H9 (cell line): Measurements from ENCODE around the gene DNAAF3. TPM values are rescaled to one million over a fixed set of nuclear protein-coding genes. Genes with fewer than 3 reads are reported as not detected.

Experiments
- DNase-seq: peaks from one replicate; pipeline ENCODE4 v3.0.0-alpha.2; 2017
- H2AFZ ChIP-seq: one replicate; pipeline ENCODE4 v1.6.1; 2013; ENCODE audit warnings: mild to moderate bottlenecking, low read length, control low read depth, moderate library complexity
- H2AK5ac ChIP-seq: 2 replicates; pipeline ENCODE4 v1.6.1; 2013; ENCODE audit warnings: low read length, control low read depth, mixed read lengths; ENCODE audit not compliant: insufficient read length
- H2BK120ac ChIP-seq: one replicate; pipeline ENCODE4 v1.6.1; 2013; ENCODE audit warnings: low read depth, mild to moderate bottlenecking, low read length, control low read depth, inconsistent platforms; ENCODE audit not compliant: poor library complexity, severe bottlenecking
- H2BK12ac ChIP-seq: 2 replicates; pipeline ENCODE4 v1.6.1; 2013; ENCODE audit warnings: low read length, control low read depth, mixed read lengths, low read depth; ENCODE audit not compliant: insufficient read length
- H2BK15ac ChIP-seq: 2 replicates; pipeline ENCODE4 v1.6.1; 2013; ENCODE audit warnings: low read depth, low read length, control low read depth
- H2BK20ac ChIP-seq: one replicate; pipeline ENCODE4 v1.6.1; 2013; ENCODE audit warnings: low read depth, mild to moderate bottlenecking, low read length, control low read depth, inconsistent platforms; ENCODE audit not compliant: poor library complexity, severe bottlenecking
- H2BK5ac ChIP-seq: 2 replicates; pipeline ENCODE4 v1.6.1; 2013; ENCODE audit warnings: low read length, control low read depth, mixed read lengths; ENCODE audit not compliant: insufficient read length
- H3K14ac ChIP-seq: 2 replicates; pipeline ENCODE4 v1.6.1; 2013; ENCODE audit warnings: low read length, control low read depth; ENCODE audit not compliant: insufficient read depth
- H3K18ac ChIP-seq: 2 replicates; pipeline ENCODE4 v1.6.1; 2013; ENCODE audit warnings: low read depth, mild to moderate bottlenecking, mixed read lengths, low read length, control low read depth; ENCODE audit not compliant: insufficient read length
- H3K23ac ChIP-seq: 2 replicates; pipeline ENCODE4 v1.6.1; 2013; ENCODE audit warnings: low read length, control low read depth, mixed read lengths, low read depth; ENCODE audit not compliant: insufficient read length
- H3K23me2 ChIP-seq: 2 replicates; pipeline ENCODE4 v1.6.1; 2013; ENCODE audit warnings: low read depth, mild to moderate bottlenecking, mixed read lengths, low read length, control low read depth; ENCODE audit not compliant: insufficient read length, poor library complexity, severe bottlenecking
- H3K27ac ChIP-seq: 2 replicates; pipeline ENCODE4 v1.5.1; 2013; ENCODE audit warnings: low read length, control low read depth, mixed read lengths, low read depth; ENCODE audit not compliant: insufficient read length
- H3K27me3 ChIP-seq: 2 replicates; pipeline ENCODE4 v1.6.1; 2013; ENCODE audit warnings: low read length, control low read depth, inconsistent platforms; ENCODE audit not compliant: insufficient read depth
- H3K4ac ChIP-seq: 2 replicates; pipeline ENCODE4 v1.6.1; 2013; ENCODE audit warnings: low read depth, mild to moderate bottlenecking, control low read depth, inconsistent platforms, low read length, moderate library complexity
- H3K4me1 ChIP-seq: 2 replicates; pipeline ENCODE4 v1.6.1; 2013; ENCODE audit warnings: low read length, control low read depth, inconsistent platforms; ENCODE audit not compliant: insufficient read depth
- H3K4me2 ChIP-seq: 2 replicates; pipeline ENCODE4 v1.6.1; 2013; ENCODE audit warnings: low read length, control low read depth, mixed read lengths; ENCODE audit not compliant: insufficient read length, insufficient read depth
- H3K56ac ChIP-seq: 2 replicates; pipeline ENCODE4 v1.6.1; 2013; ENCODE audit warnings: low read depth, mild to moderate bottlenecking, mixed read lengths, low read length, control low read depth; ENCODE audit not compliant: insufficient read length
- H3K79me1 ChIP-seq: 2 replicates; pipeline ENCODE4 v1.6.1; 2013; ENCODE audit warnings: low read depth, mild to moderate bottlenecking, moderate library complexity, low read length, control low read depth, inconsistent platforms; ENCODE audit not compliant: insufficient read depth, poor library complexity, severe bottlenecking
- H3K79me2 ChIP-seq: 2 replicates; pipeline ENCODE4 v1.6.1; 2013; ENCODE audit warnings: low read length, control low read depth, inconsistent platforms; ENCODE audit not compliant: insufficient read depth
- H3K9ac ChIP-seq: 2 replicates; pipeline ENCODE4 v1.6.1; 2013; ENCODE audit warnings: low read length, control low read depth, mixed read lengths; ENCODE audit not compliant: insufficient read length; ENCODE audit errors: extremely low read depth
- H3K9me3 ChIP-seq: one replicate; pipeline ENCODE4 v1.6.1; 2013; ENCODE audit warnings: low read depth, low read length, inconsistent platforms; ENCODE audit not compliant: control insufficient read depth
- H3T11ph ChIP-seq: one replicate; pipeline ENCODE4 v1.6.1; 2013; ENCODE audit warnings: mild to moderate bottlenecking, low read length, control low read depth, inconsistent platforms
- H4K20me1 ChIP-seq: one replicate; pipeline ENCODE4 v1.6.1; 2013; ENCODE audit not compliant: control insufficient read depth, insufficient read length, insufficient read depth
- H4K5ac ChIP-seq: 2 replicates; pipeline ENCODE4 v1.6.1; 2013; ENCODE audit warnings: low read depth, mild to moderate bottlenecking, mixed read lengths, low read length, control low read depth; ENCODE audit not compliant: insufficient read length
- H4K8ac ChIP-seq: replicated peaks from 2 replicates; pipeline ENCODE4 v1.6.1; 2013; ENCODE audit warnings: low read length, control low read depth, mixed read lengths, low read depth; ENCODE audit not compliant: insufficient read length
- H4K91ac ChIP-seq: 2 replicates; pipeline ENCODE4 v1.6.1; 2013; ENCODE audit warnings: low read depth, mild to moderate bottlenecking, moderate library complexity, mixed read lengths, low read length, control low read depth; ENCODE audit not compliant: insufficient read length
- H3K27ac Mint-ChIP-seq, 3 experiments: 2 replicates in 2 of 3; 3 replicates in 1 of 3; pipeline ENCODE4 v1.8.0; 2020 to 2021; ENCODE audit warnings: mixed read lengths in 3 of 3, mild to moderate bottlenecking in 1 of 3, moderate library complexity in 1 of 3
- H3K27me3 Mint-ChIP-seq: 2 replicates; pipeline ENCODE4 v1.8.0; 2021; ENCODE audit warnings: low read depth, mild to moderate bottlenecking, moderate library complexity, mixed read lengths
- H3K36me3 Mint-ChIP-seq, 3 experiments: 2 replicates in 2 of 3; 3 replicates in 1 of 3; pipeline ENCODE4 v1.8.0; 2020 to 2021; ENCODE audit warnings: low read depth in 3 of 3, mixed read lengths in 3 of 3; ENCODE audit not compliant: insufficient read depth in 1 of 3
- H3K4me1 Mint-ChIP-seq, 2 experiments: 2 replicates each; pipeline ENCODE4 v1.8.0; 2020; ENCODE audit warnings: mixed read lengths in 2 of 2
- H3K4me3 Mint-ChIP-seq, 2 experiments: 2 replicates in 1 of 2; 3 replicates in 1 of 2; pipeline ENCODE4 v1.8.0; 2020 to 2021; ENCODE audit warnings: mild to moderate bottlenecking in 2 of 2, mixed read lengths in 2 of 2, moderate library complexity in 1 of 2
- H3K9me3 Mint-ChIP-seq, 2 experiments: 2 replicates in 1 of 2; 3 replicates in 1 of 2; pipeline ENCODE4 v1.8.0; 2020; ENCODE audit warnings: mild to moderate bottlenecking in 2 of 2, mixed read lengths in 2 of 2, moderate library complexity in 1 of 2
- CTCF ChIP-seq: fragments of 200-600 bp; sonication (generic); conservative IDR thresholded peaks from 3 replicates; pipeline ENCODE4 v1.8.0; 2021; ENCODE audit warnings: antibody characterized with exemption, mild to moderate bottlenecking
- WGBS: extraction: QIAGEN DNeasy Blood & Tissue Kit; methylation state at CpG from one replicate; pipeline ENCODE4 v1.1.7; 2013; ENCODE audit warnings: missing lambda C conversion rate, low lambda C conversion rate, mixed read lengths; ENCODE audit not compliant: insufficient read length; ENCODE audit errors: extremely low coverage; 5-methylcytosine and 5-hydroxymethylcytosine counted together
- total RNA-seq: library from RNA; stranded (reverse); gene quantifications from 2 replicates; pipeline ENCODE4 v1.2.1, GENCODE V29; 2021

The DNAAF3 gene
- total RNA-seq, 1 experiment from 2014 or later: 4.6 TPM

GRCh38 chr19:55171440-55171839 is 5.0 kb upstream of the DNAAF3 start:
- H3K9ac ChIP-seq: no peak overlapping the region
- no peak overlapping the region for H3K23ac ChIP-seq
- peaks cover 27% of the 10 kb centered on the region for H3K23me2 ChIP-seq
- H3K79me1 ChIP-seq: no peaks in the 10 kb centered on the region
- no peak overlapping the region for H2BK20ac ChIP-seq
- H3K27ac ChIP-seq: no peak overlapping the region
- H2BK12ac ChIP-seq: no peak overlapping the region
- H3K27me3 ChIP-seq: no peaks in the 10 kb centered on the region; the same call in 1 of the 2 replicates
- H2BK120ac ChIP-seq: no peak overlapping the region
- H4K91ac ChIP-seq: no peak overlapping the region
- WGBS: no CpG with 5 or more reads among the region's 5 CpGs
- Mint-ChIP-seq H3K4me1 (peaks cover 29 to 41% of the 10 kb centered on the region in 2 experiments), H3K4me3 (peak overlapping the region in 1 of 2 experiments; percentile 54; a peak in 2 of 5 replicates), H3K27me3 (peaks cover 71% of the 10 kb centered on the region), H3K9me3 (peaks cover 0 to 8% of the 10 kb centered on the region in 2 experiments; a peak in 3 of 5 replicates), H3K27ac (no peak overlapping the region), H3K36me3 (no peaks in the 10 kb centered on the region)
- H3K56ac ChIP-seq: no peak overlapping the region
- no peak overlapping the region for H3K4me2 ChIP-seq
- no peak overlapping the region for H2BK5ac ChIP-seq
- H3T11ph ChIP-seq: no peak overlapping the region
- TF ChIP-seq CTCF: no peak
- no peak overlapping the region for H3K18ac ChIP-seq
- H3K4me1 ChIP-seq: peaks cover 2% of the 10 kb centered on the region; the same call in 1 of the 2 replicates
- H4K20me1 ChIP-seq: no peaks in the 10 kb centered on the region
- H4K8ac ChIP-seq: no peak overlapping the region
- no peak overlapping the region for H2BK15ac ChIP-seq
- DNase-seq: no peak
- no peak overlapping the region for H4K5ac ChIP-seq
- H3K79me2 ChIP-seq: no peaks in the 10 kb centered on the region
- no peak overlapping the region for H2AFZ ChIP-seq
- H2AK5ac ChIP-seq: no peak overlapping the region
- no peaks in the 10 kb centered on the region for H3K9me3 ChIP-seq
- no peak overlapping the region for H3K14ac ChIP-seq
- H3K4ac ChIP-seq: no peak overlapping the region
